NCI-H146 treated with DMSO at 0.1 percent for 48 hours (cell line): Measurements from ENCODE around the gene GID8.

Experiments
- DNase-seq: peaks from one replicate; lab custom pipeline; 2025; ENCODE audit not compliant: unreplicated experiment; lab: John Stamatoyannopoulos, UW

GID8 gene

GRCh38 chr20:62968378-62969178 lies 30.6 kb downstream of the GID8 start:
- no peak for DNase-seq

GRCh38 chr20:62969179-62969760 lies 31.3 kb downstream of the GID8 start:
- DNase-seq, result no peak

GRCh38 chr20:62969939-62970306 lies 32.0 kb downstream of the GID8 start:
- no peak for DNase-seq

- DNase-seq, result no peak
These were observed 32.6 kb downstream of the GID8 start for GRCh38 chr20:62970307-62971210.

- no peak for DNase-seq
These were observed 33.4 kb downstream of the GID8 start for GRCh38 chr20:62971211-62971949.

- DNase-seq, result peak; percentile 72
These were observed 34.2 kb downstream of the GID8 start for GRCh38 chr20:62971950-62972844.

GRCh38 chr20:62972845-62973745 lies 35.1 kb downstream of the GID8 start:
- DNase-seq, result no peak

- no peak for DNase-seq
These were observed 37.4 kb downstream of the GID8 start for GRCh38 chr20:62975251-62975760.

- no peak for DNase-seq
These were observed 38.0 kb downstream of the GID8 start for GRCh38 chr20:62975812-62976508.

- DNase-seq, result no peak
These were observed 38.9 kb downstream of the GID8 start for GRCh38 chr20:62976886-62977285.

GRCh38 chr20:62977613-62978560 lies 39.9 kb downstream of the GID8 start:
- DNase-seq, result no peak

GRCh38 chr20:62978561-62978943 lies 40.6 kb downstream of the GID8 start:
- DNase-seq, result no peak

GRCh38 chr20:62979310-62979709 lies 41.4 kb downstream of the GID8 start:
- DNase-seq, result no peak

GRCh38 chr20:62979876-62980373 lies 42.0 kb downstream of the GID8 start:
- no peak for DNase-seq

GRCh38 chr20:62980380-62980960 lies 42.5 kb downstream of the GID8 start:
- DNase-seq, result peak; percentile 55

GRCh38 chr20:62980970-62981369 lies 43.0 kb downstream of the GID8 start:
- peak; percentile 14 for DNase-seq
